ENCODE results near the gene CYP24A1.

DNA sequence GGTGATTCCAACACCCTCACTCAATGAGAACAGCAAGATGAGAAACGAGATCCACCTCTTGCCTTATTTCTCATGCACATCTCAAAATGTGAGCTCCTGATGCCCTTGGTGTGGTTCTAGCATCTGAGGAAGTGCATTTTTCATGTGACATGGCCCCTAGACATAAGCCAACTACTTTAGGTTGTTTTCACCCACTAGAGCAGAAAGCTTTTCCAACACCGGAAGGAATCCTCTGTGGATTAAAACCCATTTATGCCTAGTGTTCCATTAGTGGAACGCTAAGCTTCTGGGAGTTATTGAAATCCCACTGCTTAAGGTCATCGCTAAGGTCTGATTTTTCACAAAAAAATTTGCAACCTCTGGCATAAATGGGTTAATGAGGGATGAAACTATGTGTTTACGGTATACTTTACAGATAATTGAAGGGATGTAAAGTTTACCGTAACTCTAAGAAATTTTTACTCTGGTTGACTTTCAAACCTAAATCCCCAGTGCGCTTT lies 24.0 kb downstream of the CYP24A1 start:
- TF ChIP-seq, protein P1, sequence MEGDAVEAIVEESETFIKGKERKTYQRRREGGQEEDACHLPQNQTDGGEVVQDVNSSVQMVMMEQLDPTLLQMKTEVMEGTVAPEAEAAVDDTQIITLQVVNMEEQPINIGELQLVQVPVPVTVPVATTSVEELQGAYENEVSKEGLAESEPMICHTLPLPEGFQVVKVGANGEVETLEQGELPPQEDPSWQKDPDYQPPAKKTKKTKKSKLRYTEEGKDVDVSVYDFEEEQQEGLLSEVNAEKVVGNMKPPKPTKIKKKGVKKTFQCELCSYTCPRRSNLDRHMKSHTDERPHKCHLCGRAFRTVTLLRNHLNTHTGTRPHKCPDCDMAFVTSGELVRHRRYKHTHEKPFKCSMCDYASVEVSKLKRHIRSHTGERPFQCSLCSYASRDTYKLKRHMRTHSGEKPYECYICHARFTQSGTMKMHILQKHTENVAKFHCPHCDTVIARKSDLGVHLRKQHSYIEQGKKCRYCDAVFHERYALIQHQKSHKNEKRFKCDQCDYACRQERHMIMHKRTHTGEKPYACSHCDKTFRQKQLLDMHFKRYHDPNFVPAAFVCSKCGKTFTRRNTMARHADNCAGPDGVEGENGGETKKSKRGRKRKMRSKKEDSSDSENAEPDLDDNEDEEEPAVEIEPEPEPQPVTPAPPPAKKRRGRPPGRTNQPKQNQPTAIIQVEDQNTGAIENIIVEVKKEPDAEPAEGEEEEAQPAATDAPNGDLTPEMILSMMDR (IDR thresholded peaks at IDR 0.05), result no peak
- no peak for TF ChIP-seq EP300 (IDR thresholded peaks at IDR 0.05)
- no peak for TF ChIP-seq POLR2A (IDR thresholded peaks at IDR 0.05)

Measured in ovary (tissue), 3 donors.